ENCODE data around the gene CBR3. TPM values are rescaled to one million over a fixed set of nuclear protein-coding genes. Genes with fewer than 3 reads are reported as not detected.

The CBR3 gene
- total RNA-seq (2012; rRNA removed) (12.8 and 13.4 TPM in 2 replicates), polyA plus RNA-seq (2012; rRNA removed) (15.4 and 18.7 TPM in 2 replicates), Bru-seq, nascent RNA (percentile 40 among the genes with signal in this experiment), BruChase-seq, experiment 1, labeled RNA remaining after a 6-hour chase (percentile 41 among the genes with signal in this experiment), BruChase-seq, experiment 2, labeled RNA remaining after a 2-hour chase (percentile 36 among the genes with signal in this experiment)
- 12.7 and 18.1 TPM in 2 replicates for polyA plus RNA-seq (2012; cell fraction: cytosol; rRNA removed)
- polyA plus RNA-seq (2012; cell fraction: nucleus; rRNA removed; ENCODE audit: low replicate concordance): 5.1 and 8.9 TPM in 2 replicates
- long read RNA-seq, transcript CBR3-201 (3 exons, 1,169 nt): major isoform, 7 of 8 reads
- long read RNA-seq, partial matches to known transcripts: 0 of 8 reads
- long read RNA-seq, other reads (novel, unspliced or antisense): 1 of 8 reads

DNA sequence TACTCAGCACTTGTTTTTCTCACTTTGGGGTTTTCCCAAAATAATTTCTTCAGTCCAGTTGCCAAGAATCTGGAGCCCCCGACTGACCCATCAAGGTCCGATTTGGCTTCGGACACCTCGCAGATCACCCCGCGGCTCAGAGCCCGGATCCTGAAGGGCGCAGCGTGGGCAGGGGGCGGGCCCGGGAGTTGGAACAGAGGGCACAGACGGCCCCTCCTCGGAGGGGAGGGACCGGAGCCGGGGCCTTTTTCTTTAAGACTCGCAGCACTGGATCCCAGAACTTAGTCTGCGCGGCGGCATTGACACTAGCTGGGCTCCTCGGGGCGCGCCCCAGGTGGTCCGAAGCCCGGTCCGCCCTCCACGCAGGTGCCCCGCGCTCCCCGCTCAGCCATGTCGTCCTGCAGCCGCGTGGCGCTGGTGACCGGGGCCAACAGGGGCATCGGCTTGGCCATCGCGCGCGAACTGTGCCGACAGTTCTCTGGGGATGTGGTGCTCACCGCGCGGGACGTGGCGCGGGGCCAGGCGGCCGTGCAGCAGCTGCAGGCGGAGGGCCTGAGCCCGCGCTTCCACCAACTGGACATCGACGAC lies at the start of gene CBR3:
TSS of gene CBR3 (plus strand) at position 277 of the 588 bp plus-strand sequence. CDS start at position 391, 114 bp downstream.
- Histone ChIP-seq H2AK5ac (ENCODE audit: low read depth, low read length) (peak within 1 kb of the TSS; percentile 69), H3K18ac (ENCODE audit: low read depth, low read length) (peak within 1 kb of the TSS; percentile 60; the same call in 1 of the 2 replicates), H3K14ac (replicated peaks; ENCODE audit: low read depth, low read length) (peak within 1 kb of the TSS; percentile 43; the same call in 1 of the 2 replicates), H2BK120ac (ENCODE audit: low read depth, low read length) (peak within 1 kb of the TSS; percentile 72), H2BK20ac (ENCODE audit: low read depth, low read length) (no peak within 1 kb of the TSS), H3K4ac (ENCODE audit: low read depth, low read length) (peak within 1 kb of the TSS; percentile 87), H3K27me3 (ENCODE audit: control insufficient read depth, insufficient read depth, low read length) (no peaks in the 10 kb centered on the region), H3K36me3 (ENCODE audit: control insufficient read depth, insufficient read depth, low read length) (no peaks in the 10 kb centered on the region), H2AFZ (replicated peaks; ENCODE audit: low read length, poor library complexity) (peak within 1 kb of the TSS; percentile 88), H3K9me1 (ENCODE audit: insufficient read depth, low read length) (peaks cover 5% of the 10 kb centered on the region; the same call in 1 of the 2 replicates), H3K4me1 (ENCODE audit: control insufficient read depth, insufficient read depth, low read length) (peaks cover 9% of the 10 kb centered on the region), H3K9ac (ENCODE audit: low read depth, low read length) (peak within 1 kb of the TSS; percentile 59), H2AK9ac (replicated peaks; ENCODE audit: low read depth, low read length, poor library complexity) (peak within 1 kb of the TSS; percentile 80), H4K20me1 (ENCODE audit: insufficient read depth, low read length) (no peaks in the 10 kb centered on the region), H3K27ac (ENCODE audit: insufficient read depth, low read length) (peak within 1 kb of the TSS; percentile 76), H3K56ac (ENCODE audit: extremely low read depth, insufficient read depth, low read length) (peak within 1 kb of the TSS; percentile 89), H4K91ac (ENCODE audit: insufficient read depth, low read depth, low read length) (peak within 1 kb of the TSS; percentile 66), H3K4me2 (ENCODE audit: low read depth, low read length) (peak within 1 kb of the TSS; percentile 86), H3K23ac (ENCODE audit: low read depth, low read length) (peak within 1 kb of the TSS; percentile 75), H3K4me3 (ENCODE audit: insufficient read depth, low read depth, low read length) (peak within 1 kb of the TSS; percentile 64), H4K8ac (ENCODE audit: low read depth in 2 of 2, low read length in 2 of 2) (peak within 1 kb of the TSS; percentile 2 to 61; a peak in 2 of 4 replicates), H4K5ac (ENCODE audit: low read depth, low read length) (peak within 1 kb of the TSS; percentile 18; the same call in 1 of the 2 replicates), H3K79me1 (ENCODE audit: low read depth in 1 of 2, low read length in 2 of 2) (peaks cover 4 to 36% of the 10 kb centered on the region in 2 experiments; a peak in 2 of 4 replicates), H2BK5ac (ENCODE audit: low read depth, low read length, poor library complexity, severe bottlenecking) (peak within 1 kb of the TSS; percentile 66), H3K9me3 (ENCODE audit: control insufficient read depth, insufficient read depth, low read length) (no peaks in the 10 kb centered on the region), H2BK15ac (ENCODE audit: low read depth, low read length) (peak within 1 kb of the TSS; percentile 9; the same call in 1 of the 3 replicates)
- dilution Hi-C loops (cut with HindIII; ENCODE audit: low sequenced_read_pairs, unreplicated experiment) (no loop called here), intact Hi-C loops (cut with micrococcal nuclease) (no loop called here), in situ Hi-C loops (cut with MboI; ENCODE audit: low sequenced_read_pairs) (no loop called here)
- peak; percentile 63; the same call in 1 of the 2 replicates for TF ChIP-seq POLR2A (IDR thresholded peaks at IDR 0.05; ENCODE audit: low read depth, low read length)
- peak; percentile 49; the same call in 1 of the 2 replicates for TF ChIP-seq MAZ (IDR thresholded peaks at IDR 0.05; ENCODE audit: borderline replicate concordance, low read depth, low read length)
- peak; percentile 12; the same call in 1 of the 2 replicates for TF ChIP-seq MAFK (IDR thresholded peaks at IDR 0.05; ENCODE audit: low read depth, low read length)
- TF ChIP-seq NFE2L2 (IDR thresholded peaks at IDR 0.05; ENCODE audit: low read depth, low read length): no peak
- no peak for TF ChIP-seq CEBPB (IDR thresholded peaks at IDR 0.05; ENCODE audit: low read depth, low read length)
- no peak; the same call in 1 of the 2 replicates for TF ChIP-seq MXI1 (IDR thresholded peaks at IDR 0.05; ENCODE audit: borderline replicate concordance, low read depth, low read length)
- TF ChIP-seq BHLHE40 (IDR thresholded peaks at IDR 0.05; ENCODE audit: low read depth, low read length): no peak
- peak; percentile 35 for ATAC-seq (ENCODE audit: low read depth)
- peak; percentile 41 for DNase-seq
- ChIA-PET CTCF (no interaction called here), POLR2A (ENCODE audit: unreplicated experiment) (no interaction called here)
- BruUV-seq (replicated peaks): no TSS peak
- 0% methylated on average over 9 of the region's 53 CpGs; no CpG with 5 or more reads in 1 of the 2 experiments for WGBS, 2 experiments (ENCODE audit: extremely low coverage in 2 of 2, insufficient read length in 1 of 2)
